Stimulated activated CD4-positive, alpha-beta T cell treated with anti-CD3 and anti-CD28 coated beads, Interleukin-2, amount 100 ng/mL, for 4 hours (primary cell): ENCODE data around the gene IDH1.
"Not testable (repeated sequence)": the region's sequence is repeated elsewhere in the genome, so short reads cannot be mapped to it uniquely, and the experiment has no call there.

Experiments used
- DNase-seq: peaks from one replicate; pipeline ENCODE4 v3.0.0-alpha.2; 2020; ENCODE audit warnings: low read depth

Gene IDH1

DNA sequence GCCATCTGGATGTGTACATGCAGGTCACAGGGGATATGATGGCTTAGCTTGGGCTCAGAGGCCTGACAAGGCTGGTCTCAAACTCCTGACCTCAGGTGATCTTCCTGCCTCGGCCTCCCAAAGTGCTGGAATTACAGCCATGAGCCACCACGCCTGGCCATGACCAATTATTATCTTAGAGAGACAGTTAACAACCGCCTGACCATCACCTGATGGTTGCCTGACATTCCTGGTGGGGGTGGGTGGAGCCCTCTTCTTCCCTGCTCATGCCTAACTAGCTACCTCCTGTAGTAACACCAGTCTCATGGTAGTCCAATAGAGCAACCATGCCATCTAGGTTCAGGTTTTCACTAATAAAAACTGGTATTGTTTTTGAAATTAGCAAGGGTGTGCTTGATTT lies 33.0 kb downstream of the IDH1 start:
- not testable (repeated sequence) for DNase-seq

DNA sequence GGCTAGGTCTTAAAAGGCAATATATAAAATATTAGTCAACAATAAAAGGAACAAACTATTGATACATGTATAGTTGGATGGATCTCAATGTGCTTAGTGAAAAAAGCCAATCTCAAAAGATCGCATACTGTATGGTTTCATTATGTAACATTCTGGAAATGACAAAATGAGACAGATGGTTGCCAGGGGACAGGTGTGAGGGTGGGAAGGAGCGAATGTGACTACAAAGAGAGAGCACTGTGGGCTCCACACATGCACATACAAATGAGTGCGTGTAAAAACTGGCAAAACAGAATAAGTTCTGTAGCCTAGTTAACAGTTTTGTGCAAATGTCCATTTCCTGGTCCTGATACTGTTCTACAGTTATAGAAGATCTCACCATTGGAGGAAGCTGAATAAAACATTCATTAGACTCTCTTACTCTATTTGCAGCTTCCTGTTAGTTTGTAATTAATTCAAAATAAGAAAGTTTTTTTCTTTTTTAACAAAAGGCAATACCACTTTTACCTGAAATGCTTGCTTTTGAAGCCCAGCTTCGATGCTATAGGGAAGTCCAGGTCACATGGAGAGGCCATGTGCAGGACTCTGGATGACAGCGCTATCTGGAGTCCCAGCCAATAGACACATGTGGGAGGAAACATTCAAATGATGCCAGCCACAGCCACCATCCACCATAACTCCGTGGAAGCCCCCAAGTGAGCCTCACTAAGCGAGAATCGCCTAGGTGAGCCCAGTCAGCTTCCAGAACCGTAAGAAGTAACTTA lies 44.0 kb downstream of the IDH1 start:
- DNase-seq, result no peak

DNA sequence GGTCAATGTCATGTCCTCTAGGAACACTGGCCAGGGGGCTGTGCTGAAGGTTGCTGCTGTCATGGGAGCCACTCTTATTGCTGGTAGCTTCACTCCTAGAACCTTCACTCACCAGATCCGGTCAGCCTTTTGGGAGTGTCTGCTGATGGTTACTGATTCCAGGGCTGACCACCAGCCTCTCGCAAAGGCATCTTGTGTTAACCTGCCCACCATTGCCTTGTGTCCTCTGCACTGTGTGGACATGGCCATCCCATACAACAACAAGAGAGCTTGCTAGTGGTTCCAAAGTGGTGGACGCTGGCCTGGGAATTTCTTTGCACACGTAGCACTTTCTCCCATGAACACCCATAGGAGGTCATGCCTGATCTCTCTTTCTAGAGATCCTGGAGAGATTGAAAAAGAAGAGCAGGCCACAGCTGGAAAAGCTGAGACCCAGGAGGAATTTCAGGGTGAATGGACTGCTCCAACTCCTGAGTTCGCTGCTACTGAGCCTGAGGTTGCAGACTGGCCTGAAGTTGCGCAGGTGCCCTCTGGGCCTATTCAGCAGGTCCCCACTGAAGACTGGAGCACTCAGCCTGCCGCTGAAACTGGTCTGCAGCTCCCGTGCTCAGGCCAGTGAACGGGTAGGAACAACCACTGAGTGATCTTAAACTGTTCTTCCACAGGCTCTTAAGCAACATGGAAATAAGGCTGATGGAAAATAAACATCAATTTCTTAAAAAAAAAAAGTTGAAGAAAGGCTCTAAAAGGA lies 46.4 kb downstream of the IDH1 start:
- DNase-seq, result no peak

DNA sequence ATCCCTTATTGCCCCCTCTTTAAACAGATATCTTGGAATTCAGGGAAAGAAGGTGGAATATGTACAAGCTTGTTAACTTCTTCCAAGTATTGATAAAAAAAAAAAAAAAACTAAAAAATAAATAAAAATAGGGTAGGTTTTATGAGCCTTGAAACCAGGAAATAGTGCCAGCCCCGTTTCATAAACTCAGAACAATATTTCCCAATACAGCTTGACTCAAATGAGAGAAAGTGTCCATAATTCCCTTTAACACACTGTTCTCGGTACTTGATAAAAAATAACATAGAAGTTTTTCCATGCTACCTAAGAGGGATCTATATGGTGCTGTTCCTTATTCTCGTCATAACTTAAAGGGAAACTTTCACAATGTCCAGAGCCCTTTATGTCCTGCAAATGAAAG lies 47.1 kb downstream of the IDH1 start:
- DNase-seq, result no peak

DNA sequence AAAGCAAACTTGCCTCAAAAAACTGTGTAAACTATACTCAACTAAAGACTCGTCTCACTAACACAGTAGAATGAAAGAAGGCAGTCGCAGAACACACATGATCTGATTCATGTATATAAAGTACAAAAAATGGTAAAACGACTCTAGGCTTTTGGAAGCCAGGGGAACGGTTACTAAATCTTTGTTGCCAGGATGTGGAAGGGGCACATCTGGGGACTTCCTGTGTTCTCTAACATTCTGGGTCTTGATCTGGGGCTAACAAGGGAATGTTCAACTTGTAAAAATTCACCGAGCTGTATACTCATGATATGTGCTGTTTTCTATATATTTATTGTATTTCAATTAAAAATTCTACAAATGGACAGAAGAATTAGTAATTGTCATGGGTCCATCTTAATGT lies 50.7 kb downstream of the IDH1 start:
- DNase-seq, result no peak

DNA sequence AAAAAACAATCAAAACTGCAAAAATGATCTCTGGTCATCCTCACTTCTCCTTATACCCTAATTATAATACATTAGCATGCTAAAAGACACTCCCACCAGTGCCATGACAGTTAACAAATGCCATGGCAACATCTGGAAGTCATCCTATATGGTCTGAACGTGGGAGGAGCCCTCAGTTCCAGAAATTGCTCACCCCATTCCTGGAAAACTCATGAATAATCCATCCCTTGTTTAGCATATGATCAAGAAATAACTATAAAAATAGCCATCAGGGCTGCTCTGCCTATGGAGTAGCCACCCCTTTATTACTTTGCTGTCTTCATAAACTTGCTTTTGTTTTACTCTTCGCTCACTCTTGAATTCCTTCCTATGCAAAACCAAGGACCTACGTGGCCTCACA lies 59.3 kb downstream of the IDH1 start:
- DNase-seq, result no peak

DNA sequence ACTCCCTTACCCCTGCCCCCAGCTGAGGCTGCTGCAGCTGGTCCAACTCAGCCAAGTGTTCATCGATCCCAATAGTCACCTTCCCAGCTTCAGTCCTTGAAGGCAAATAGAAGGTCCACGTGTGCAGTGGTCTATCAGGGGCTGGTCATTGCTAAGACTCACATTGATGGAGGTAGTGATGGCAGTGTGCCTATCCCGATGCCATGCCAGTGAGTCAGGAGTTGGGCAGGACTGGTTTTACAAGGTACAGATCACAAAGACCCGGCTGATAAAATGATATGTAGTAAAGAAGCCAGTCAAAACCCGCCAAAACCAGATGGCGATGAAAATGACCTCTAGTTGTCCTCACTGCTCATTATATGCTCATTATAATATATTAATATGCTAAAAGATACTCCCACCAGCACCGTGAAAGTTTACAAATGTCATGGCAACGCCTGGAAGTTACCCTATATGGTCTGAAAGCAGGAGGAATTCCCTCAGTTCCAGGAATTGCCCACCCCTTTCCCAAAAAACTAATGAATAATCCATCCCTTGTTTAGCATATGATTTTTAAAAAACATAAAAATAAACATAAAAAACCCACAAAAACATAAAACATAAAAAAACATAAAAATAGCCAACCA lies 62.1 kb downstream of the IDH1 start:
- DNase-seq, result no peak

DNA sequence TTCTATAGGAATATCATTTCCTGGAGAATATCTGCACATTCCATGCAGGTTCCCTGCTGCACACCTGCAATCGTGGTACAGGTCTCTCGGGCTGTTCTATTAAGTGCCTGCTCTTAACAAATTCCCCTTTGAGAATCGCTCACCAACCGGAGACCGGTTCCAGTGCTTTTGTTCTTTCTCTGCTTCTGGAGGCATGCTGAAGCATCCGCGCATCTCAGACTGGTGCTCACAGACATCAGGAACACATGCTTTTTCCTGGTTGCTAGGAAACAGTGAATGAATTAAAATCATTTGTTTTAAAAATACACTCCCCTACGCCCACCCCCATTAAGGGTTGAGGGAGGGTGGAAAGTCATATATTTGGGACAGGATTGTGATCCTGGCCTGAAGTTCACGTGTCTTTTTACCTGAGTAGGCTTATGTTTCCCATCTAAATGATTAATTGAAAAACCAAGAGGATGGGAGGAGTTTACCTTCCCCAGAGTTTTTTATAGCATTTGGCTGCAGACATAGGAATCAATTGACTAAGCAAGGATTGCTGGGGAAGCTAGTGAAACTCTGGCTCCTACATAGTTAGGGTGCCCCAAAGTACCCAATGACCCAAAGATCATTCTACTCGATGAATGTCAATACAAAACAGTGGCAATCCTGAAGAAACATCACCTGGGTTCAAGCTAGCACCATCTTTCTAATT lies 64.9 kb downstream of the IDH1 start, which contains the start of gene C2orf80:
Gene C2orf80, minus strand, starts transcription at position 221 of the 694 bp plus-strand sequence. CDS start 3,044 bp downstream, outside the sequence.
- no peak for DNase-seq

DNA sequence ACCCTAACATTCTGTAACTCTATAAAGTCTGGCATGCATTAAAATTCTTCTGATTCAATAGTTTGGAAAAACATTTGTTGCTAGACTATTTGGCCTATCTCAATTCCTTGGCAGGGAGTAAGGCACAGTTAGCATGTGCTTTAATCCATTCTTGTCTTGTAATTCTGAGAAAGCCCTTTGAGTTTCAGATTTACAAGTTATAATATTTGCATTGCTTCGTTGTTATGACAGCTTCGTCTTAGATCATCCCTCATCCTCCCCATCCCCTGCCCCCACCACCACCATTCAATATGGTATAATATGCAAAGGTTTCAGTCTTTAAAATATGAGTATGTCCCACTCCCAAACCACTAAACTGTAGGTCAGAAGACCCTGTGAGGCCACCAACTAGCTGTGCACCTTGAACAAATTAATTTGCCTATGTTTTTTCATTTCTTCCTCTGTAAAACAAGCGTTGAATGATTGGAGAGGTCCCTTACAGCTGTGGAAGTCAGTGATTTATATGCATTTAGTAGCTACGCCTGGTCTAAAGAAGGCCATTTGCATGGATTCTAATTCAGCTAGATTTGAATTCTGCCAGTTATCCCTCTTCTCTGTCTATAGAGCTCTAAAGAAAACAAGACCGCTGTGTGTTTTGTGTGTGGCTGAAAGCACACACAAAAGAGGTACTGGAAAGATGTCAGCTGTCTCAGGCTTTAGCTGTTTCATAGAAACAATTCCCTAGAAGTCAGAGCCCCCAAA lies 65.6 kb downstream of the IDH1 start:
- DNase-seq, result no peak

DNA sequence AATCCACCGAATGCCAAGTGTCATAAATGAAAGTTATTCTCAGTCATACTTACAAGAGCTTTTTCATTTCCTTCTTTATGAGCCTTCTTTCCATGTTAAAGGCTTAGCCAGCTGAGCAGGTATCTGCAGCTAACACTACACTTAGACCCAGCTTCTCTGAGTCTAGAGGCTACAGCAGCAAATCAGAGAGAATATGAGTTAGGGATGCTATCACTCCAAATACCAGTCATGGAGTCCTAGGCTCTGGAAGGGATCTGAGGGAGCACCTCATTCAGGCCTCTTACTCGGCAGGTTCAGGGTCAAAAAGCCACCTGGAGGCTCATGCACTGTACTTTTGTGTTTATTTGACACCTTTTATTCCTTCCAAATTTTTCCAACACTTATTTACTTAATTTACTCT lies 68.0 kb downstream of the IDH1 start:
- no peak for DNase-seq

DNA sequence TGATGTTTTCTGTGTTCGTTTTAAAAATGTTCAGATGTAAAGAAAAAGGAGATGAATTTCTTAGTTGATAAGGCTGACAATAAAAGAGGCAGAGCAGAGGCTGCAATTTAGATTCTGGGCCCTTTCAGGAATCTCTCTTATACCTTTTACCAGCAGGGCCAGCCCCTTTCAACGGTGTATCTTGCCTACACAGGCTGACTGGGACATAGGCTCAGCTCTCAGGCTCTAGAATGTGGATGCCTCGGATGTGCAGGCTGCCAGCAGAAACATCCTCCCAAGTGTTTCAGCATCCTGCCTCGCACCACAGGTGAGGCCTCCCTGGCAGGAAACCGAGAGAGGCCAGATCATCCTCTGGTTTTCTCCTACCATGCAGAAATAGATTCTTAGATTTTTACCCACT lies 68.4 kb downstream of the IDH1 start:
- no peak for DNase-seq
